Rectal smooth muscle tissue (tissue), 1 donor: ENCODE measurements around the gene UBAC2.
"Not testable (repeated sequence)": the region's sequence is repeated elsewhere in the genome, so short reads cannot be mapped to it uniquely, and the experiment has no call there.

Experiments
- H3K27ac ChIP-seq: one replicate; pipeline ENCODE4 v1.7.0; 2013; ENCODE audit warnings: low read depth, low read length, inconsistent platforms
- H3K27me3 ChIP-seq: one replicate; pipeline ENCODE4 v1.7.0; 2013; ENCODE audit warnings: low read length; ENCODE audit not compliant: control insufficient read depth, insufficient read depth
- H3K36me3 ChIP-seq: one replicate; pipeline ENCODE4 v1.7.0; 2013; ENCODE audit warnings: low read length; ENCODE audit not compliant: control insufficient read depth, insufficient read depth
- H3K4me1 ChIP-seq: one replicate; pipeline ENCODE4 v1.7.0; 2013; ENCODE audit warnings: low read length; ENCODE audit not compliant: control insufficient read depth, insufficient read depth
- H3K4me3 ChIP-seq: one replicate; pipeline ENCODE4 v1.7.0; 2013; ENCODE audit warnings: low read length
- H3K9ac ChIP-seq: one replicate; pipeline ENCODE4 v1.7.0; 2013; ENCODE audit warnings: low read length

UBAC2 gene

DNA sequence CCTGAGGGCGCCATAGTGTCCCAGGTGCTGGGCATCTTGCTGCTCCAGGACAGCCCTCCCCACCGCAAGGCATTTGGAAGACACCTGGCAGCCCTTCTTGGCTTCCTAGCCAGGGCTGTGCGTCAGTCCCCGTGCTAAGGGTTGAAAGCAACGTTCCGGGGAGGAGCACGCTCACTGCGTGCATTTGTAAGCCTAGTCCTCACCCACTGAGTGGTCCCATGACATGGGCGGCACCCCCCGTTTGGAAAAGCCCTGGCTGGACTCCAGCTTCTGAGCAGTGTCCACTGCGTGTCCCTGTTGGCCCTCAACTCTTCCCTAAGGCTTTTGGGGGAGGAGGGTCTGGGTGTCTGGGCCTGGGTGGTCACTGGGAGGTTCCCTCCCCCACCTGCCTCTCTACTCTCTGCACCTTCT is 182.9 kb downstream of the UBAC2 start:
- H3K9ac ChIP-seq: no peak overlapping the region
- H3K4me3 ChIP-seq: no peak overlapping the region
- H3K27me3 ChIP-seq: no peaks in the 10 kb centered on the region
- no peak overlapping the region for H3K27ac ChIP-seq
- H3K4me1 ChIP-seq: no peaks in the 10 kb centered on the region
- H3K36me3 ChIP-seq: peaks cover 3% of the 10 kb centered on the region

DNA sequence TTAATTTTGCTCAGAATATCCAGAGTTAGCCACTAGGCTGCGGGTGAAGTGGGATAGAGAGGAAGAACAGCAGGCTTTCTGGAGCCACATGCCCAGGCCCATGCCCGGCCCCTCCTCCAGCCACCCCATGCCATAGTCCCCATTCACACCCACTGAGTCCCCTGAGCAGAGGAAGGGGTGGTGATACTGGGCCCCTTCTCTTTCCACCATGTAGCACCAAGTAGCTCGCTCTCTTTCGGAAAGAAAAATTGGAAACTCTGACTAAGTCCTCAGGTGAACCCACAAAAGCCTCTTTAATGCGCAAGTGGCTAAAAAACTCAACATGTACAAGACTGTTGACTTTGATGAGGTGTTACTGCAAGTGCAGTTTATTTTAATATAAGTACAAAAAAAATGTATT is 183.3 kb downstream of the UBAC2 start:
- H3K9ac ChIP-seq: no peak overlapping the region
- H3K27ac ChIP-seq: no peak overlapping the region
- H3K36me3 ChIP-seq: peaks cover 3% of the 10 kb centered on the region

DNA sequence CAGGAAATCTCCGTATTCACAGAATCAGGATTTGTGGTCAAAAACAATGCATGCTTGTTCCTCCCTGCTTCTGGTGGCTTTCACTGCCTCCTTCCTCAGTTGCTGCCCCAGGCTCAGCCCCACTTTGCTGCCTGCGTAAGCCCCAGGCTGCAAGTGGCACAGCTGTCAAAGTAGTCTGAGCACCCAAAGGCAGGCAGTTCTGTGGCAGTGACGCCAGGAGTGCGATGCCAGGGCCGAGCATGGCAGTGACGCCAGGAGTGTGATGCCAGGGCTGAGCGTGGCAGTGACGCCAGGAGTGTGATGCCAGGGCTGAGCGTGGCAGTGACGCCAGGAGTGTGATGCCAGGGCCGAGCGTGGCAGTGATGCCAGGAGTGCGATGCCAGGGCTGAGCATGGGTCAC is 183.8 kb downstream of the UBAC2 start:
- H3K27me3 ChIP-seq: no peaks in the 10 kb centered on the region
- H3K4me3 ChIP-seq: no peak overlapping the region
- H3K27ac ChIP-seq: no peak overlapping the region
- H3K36me3 ChIP-seq: peaks cover 3% of the 10 kb centered on the region
- no peak overlapping the region for H3K9ac ChIP-seq
- no peaks in the 10 kb centered on the region for H3K4me1 ChIP-seq

More for the DNA sequence above, 183.3 kb downstream of the UBAC2 start:
- H3K4me1 ChIP-seq: no peaks in the 10 kb centered on the region
- H3K4me3 ChIP-seq: no peak overlapping the region
- H3K27me3 ChIP-seq: no peaks in the 10 kb centered on the region

DNA sequence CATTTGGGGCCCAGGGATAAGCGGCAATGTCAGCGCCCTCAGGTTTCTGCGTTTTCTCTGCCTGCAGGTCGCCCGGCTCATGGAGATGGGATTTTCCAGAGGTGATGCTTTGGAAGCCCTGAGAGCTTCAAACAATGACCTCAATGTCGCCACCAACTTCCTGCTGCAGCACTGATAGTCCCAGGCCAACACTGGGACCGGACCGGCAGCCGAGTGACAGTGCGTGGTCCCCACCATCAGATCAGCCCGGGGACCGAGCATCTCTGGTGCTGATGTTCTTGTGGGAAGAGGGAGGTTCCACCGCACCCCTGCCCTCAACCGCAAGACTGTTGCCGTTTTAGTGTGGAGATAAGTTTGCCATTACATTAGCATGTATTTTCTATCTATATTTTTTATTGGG is 184.5 kb downstream of the UBAC2 start:
- H3K36me3 ChIP-seq: peaks cover 3% of the 10 kb centered on the region

DNA sequence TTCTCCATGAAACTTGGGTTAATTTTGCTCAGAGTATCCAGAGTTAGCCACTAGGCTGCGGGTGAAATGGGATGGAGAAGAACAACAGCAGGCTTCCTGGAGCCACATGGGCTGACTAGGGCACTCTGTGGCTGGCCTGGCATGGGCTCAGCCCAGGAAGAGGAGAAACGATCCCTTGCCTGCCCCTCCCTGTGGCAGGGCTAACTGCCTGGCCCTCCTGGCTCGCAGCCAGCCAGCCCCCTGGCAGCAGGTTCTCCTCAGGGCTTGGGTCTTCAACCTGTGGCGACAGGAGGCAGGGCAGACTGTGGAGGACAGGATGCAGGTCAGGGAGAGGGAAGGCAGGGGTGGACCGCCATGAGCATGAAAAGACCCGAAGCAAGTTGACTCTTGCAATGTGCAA is 185.3 kb downstream of the UBAC2 start:
- Histone ChIP-seq H3K4me3 (no peak overlapping the region), H3K4me1 (no peaks in the 10 kb centered on the region), H3K9ac (no peak overlapping the region), H3K27me3 (no peaks in the 10 kb centered on the region), H3K27ac (no peak overlapping the region), H3K36me3 (peaks cover 3% of the 10 kb centered on the region)

More for the DNA sequence above, 184.5 kb downstream of the UBAC2 start:
- H3K9ac ChIP-seq: no peak overlapping the region
- no peak overlapping the region for H3K4me3 ChIP-seq
- no peaks in the 10 kb centered on the region for H3K27me3 ChIP-seq
- H3K4me1 ChIP-seq: no peaks in the 10 kb centered on the region
- no peak overlapping the region for H3K27ac ChIP-seq

DNA sequence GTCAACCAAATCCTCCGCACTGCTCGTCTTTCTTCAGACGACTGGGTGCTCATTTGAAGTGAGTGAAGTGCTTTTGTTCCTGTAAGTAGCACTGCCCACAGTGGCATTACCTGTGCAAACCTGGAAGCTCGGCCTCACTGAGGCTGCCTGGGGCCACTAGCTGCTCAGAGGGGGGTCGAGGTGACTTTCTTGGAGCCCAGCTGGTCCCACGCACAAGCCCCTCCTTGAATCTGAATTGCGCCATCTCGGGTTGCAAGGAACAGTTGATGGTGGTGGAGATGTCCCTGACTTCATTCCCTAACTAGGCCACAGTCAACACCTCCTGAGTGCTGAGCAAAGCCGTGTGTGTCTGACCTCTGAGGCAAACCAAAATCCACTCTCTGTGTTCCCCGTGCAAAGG is 185.8 kb downstream of the UBAC2 start:
- peaks cover 3% of the 10 kb centered on the region for H3K36me3 ChIP-seq
- no peak overlapping the region for H3K27ac ChIP-seq
- no peak overlapping the region for H3K4me3 ChIP-seq

DNA sequence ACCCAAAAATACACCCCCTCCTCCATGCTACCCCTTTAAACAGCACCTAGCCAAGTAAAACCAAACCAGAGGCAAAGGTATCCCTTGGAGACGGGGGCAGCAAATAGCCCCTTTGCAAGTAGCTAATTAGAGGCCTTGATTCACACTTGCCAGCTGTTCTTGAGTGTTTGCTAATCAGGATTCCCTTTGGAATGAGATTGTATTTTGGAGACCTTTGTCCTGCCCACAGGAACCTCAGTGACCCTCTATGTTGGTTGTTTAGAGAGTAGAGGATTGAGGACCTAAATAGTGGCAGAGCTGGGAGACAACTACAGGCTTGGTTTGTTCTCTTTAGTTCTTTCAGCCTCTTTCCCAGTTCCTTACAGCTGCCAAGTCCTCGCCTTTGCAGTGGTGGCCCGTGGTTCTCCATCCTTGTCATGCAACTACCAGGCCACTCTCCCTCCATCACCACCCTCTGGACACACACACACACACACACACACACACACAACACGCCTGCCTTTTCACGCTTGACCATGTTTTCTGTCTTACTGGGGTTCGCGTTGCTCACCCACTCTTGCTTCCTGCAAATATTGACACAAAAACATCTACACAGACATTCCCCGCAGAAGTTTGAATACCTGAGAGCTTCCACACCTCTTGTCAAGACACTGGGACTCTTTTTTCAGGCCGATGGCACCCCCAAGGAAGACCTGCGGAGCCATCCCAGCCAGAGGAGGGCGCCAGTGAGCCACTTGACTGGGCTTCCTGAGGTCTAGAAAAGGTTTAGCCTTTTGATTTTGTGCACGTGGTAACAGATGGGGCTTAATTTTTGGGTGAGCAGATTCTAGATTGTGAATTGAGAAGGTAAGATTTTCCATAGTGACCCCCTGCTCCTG is 186.5 kb downstream of the UBAC2 start:
- Histone ChIP-seq H3K4me1 (no peaks in the 10 kb centered on the region), H3K9ac (no peak overlapping the region), H3K27me3 (no peaks in the 10 kb centered on the region), H3K27ac (no peak overlapping the region), H3K36me3 (peaks cover 3% of the 10 kb centered on the region), H3K4me3 (no peak overlapping the region)

More for the DNA sequence above, 185.8 kb downstream of the UBAC2 start:
- Histone ChIP-seq H3K4me1 (no peaks in the 10 kb centered on the region), H3K27me3 (no peaks in the 10 kb centered on the region), H3K9ac (no peak overlapping the region)

DNA sequence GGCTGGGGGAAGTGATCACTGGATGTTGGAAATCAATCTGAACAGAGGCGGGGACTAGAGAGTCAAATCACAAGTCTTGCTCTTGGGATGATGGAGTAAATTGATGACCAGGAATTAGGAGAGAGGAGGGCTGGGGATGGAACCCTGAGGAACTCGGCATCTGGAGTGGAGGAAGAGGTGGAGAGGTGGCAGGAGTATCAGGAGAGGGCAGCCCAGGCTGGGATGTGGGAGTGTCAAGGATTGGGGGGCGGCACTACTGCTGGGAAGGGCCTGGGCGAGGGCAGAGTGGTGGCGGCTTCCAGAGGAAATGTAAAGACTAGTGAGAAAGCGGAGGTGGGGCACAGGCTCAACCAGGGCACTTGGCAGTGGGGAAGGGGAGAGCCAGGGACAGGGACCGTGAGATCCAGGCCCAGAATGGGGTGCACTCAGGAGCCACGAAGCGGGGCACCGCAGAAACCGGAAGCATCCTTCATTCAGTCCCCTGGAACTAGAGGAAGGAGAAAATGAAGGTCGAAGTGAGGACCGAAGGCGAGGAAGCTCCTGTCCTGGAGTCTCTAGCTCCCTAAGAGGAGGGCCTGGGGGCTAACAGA is 187.8 kb downstream of the UBAC2 start:
- Histone ChIP-seq H3K4me1 (no peaks in the 10 kb centered on the region), H3K27me3 (no peaks in the 10 kb centered on the region), H3K27ac (no peak overlapping the region), H3K9ac (no peak overlapping the region), H3K36me3 (peaks cover 3% of the 10 kb centered on the region), H3K4me3 (no peak overlapping the region)

DNA sequence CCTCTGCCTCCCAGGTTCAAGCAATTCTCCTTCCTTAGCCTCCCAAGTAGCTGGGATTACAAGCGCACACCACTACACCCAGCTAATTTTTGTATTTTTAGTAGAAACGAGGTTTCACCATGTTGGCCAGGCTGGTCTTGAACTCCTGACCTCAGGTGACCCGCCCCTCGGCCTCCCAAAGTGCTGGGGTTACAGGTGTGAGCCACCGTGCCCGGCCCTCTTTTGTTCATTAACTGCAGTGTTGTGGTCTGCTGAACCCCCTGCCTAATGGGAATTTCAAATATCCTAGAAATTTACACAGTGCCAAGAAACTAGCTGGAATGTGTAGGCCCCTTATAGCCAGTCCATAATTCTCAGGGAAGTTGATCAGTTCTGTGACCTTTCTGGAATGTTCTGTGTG is 188.4 kb downstream of the UBAC2 start:
- not testable (repeated sequence) for H3K9ac ChIP-seq, H3K4me3 ChIP-seq, H3K4me1 ChIP-seq, H3K36me3 ChIP-seq, H3K27me3 ChIP-seq, H3K27ac ChIP-seq

DNA sequence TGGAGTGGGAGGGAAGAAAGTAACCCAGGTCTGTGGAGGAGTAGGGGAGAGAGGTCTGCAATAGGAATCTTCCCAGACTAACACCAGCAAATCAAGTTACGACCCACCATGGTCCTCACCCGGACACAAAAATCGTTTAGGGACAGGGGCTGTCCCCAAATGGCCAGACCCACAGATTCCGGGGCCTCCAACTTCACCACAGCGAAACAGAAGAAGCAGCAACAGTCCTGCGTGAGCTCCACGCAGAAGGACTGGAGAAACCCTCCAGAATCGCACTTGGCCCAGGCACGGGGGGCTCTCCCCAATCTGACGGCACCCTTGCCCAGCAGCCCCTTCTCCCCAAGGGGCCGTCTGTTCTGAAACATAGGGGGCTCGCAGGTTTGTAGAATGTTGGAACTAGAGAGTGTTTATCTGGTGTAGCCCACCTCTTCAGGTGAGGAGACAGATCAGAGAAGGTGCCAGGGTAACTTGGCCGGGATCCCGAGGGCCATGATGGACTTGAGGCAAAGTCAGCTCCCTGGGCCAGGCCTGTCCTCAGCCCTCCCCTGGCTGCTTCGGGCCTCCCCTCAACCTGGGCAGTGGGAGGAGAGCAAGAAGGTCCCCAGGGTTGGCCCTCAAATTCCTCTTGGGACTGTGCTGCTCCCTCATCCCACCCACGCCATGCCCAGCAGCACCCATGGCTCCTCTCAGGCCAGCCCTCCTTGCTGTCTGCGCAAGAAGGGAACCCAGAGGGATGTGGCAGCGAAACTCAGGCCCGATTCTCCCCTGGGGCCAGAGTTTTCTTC is 189.1 kb downstream of the UBAC2 start:
- peaks cover 3% of the 10 kb centered on the region for H3K36me3 ChIP-seq
- no peaks in the 10 kb centered on the region for H3K27me3 ChIP-seq
- H3K9ac ChIP-seq: no peak overlapping the region

DNA sequence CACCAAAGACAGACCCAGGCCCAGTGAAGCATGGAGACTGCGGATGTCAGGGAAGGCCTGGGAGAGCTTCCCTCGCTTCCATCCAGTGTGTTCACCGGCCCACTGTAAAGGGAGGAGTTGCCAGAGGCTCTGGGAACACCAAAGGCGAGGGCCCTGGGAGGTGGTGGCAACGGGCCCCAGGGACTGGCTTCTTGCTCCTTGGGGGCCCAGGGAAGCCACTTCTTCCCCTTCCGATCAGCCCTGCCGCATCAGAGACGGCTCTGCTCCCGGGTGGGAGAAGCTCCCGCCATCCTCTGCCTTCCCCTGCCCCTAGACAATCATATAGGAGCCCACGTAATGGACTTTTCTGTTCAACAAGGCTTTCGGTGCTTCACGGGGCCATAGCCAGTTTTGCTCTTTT is 189.9 kb downstream of the UBAC2 start:
- H3K9ac ChIP-seq: no peak overlapping the region
- no peak overlapping the region for H3K4me3 ChIP-seq
- H3K27ac ChIP-seq: no peak overlapping the region

More for the DNA sequence above, 189.1 kb downstream of the UBAC2 start:
- Histone ChIP-seq H3K4me1 (no peaks in the 10 kb centered on the region), H3K27ac (no peak overlapping the region), H3K4me3 (no peak overlapping the region)

DNA sequence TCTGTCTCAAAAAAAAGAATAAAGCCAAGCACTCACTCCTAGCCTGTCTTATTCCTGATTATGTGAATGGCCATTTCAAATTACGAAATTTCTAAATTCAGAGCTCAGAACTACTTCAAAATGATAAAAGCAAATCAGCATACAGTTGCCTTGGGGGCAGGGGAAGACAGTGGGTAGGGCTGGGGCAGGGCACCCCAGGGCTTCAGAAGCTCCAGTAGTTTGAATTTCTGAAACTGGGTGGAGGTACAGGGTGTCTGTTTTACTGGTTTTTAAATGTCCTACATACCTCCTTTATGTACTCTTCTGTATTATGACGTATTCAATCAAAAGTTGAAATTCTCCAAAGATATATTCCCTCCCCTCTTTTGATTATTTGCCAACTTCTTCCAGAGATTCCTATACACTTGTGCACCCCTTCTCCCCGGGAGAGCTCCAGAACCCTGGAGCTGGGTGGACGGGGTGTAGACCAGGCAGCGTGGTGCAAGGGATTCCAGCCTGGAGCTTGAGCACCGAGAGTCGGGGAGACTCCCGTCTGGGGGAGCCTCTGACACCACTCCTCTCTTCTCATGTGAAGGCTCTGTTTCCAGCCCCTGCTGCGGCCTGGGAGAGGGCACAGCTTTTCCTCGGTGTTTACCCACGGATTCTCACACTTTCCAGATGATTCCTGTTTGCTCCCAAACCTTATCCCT is 191.3 kb downstream of the UBAC2 start:
- Histone ChIP-seq H3K27ac (no peak overlapping the region), H3K9ac (no peak overlapping the region), H3K4me1 (no peaks in the 10 kb centered on the region), H3K4me3 (no peak overlapping the region), H3K27me3 (no peaks in the 10 kb centered on the region), H3K36me3 (peaks cover 1% of the 10 kb centered on the region)

More for the DNA sequence above, 189.9 kb downstream of the UBAC2 start:
- peaks cover 3% of the 10 kb centered on the region for H3K36me3 ChIP-seq
- no peaks in the 10 kb centered on the region for H3K4me1 ChIP-seq
- no peaks in the 10 kb centered on the region for H3K27me3 ChIP-seq
